ENCODE results near the gene MLLT1. TPM values are rescaled to one million over a fixed set of nuclear protein-coding genes. Genes with fewer than 3 reads are reported as not detected.

The MLLT1 gene
- total RNA-seq, 1 experiment from 2014 or later = 55.0 TPM

DNA sequence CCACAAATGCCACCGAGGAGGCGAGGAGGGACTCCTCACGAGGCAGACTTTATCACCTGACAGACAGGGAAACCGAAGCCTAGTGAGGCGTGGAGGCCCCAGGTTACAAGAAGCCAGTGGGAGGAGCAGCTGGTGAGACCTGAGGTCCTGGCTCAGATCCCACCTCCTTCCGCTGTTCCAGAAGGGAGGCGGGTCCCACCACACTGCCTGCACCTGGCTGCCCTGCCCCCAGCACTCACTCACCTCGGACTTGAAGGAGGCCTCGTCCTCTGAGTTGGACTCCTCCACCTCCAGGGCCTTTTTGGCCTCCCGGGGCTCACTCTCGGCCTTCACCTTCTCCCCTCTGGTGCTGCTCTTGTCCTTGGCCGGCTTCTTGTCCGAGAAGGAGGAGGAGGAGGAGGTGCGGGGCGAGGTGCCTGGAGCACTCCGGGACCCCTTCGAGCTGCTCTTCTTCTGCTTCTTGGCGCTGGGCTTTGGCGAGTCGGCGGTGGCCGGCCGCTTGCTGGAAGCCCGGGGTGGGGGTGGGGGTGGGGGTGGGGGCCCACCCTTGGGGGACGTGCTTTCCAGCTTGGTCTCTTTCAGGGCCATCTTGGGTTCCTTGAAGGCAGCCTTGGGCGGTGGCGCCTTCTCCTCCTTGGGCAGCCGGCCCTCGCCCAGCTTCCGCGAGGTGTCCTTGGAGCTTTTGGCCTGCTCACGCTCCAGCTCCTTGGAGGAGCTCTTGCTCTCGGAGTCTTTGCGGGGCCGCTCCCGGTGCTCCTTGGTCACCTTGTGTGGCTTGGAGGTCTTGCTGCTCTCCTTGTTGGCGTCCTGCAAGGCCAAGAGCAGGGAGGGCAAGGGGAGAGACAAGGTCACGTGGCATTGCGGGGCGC lies 57.7 kb downstream of the MLLT1 start:
- H3K27ac ChIP-seq (ENCODE audit: low read depth, low read length) = no peak overlapping the region
- DNase-seq (ENCODE audit: low read depth, low spot score) = no peak
- CTCF ChIA-PET = no interaction called here
- H3K9ac ChIP-seq (ENCODE audit: low read length) = no peak overlapping the region
- peaks cover 0 to 8% of the 10 kb centered on the region in 2 experiments; a peak in 1 of 4 replicates for H3K4me1 ChIP-seq (ENCODE audit: control insufficient read depth in 1 of 2, insufficient read depth in 2 of 2, low read length in 2 of 2)
- no peaks in the 10 kb centered on the region for H3K27me3 ChIP-seq (ENCODE audit: insufficient read depth, low read length)
- H3K4me2 ChIP-seq (ENCODE audit: low read length) = no peak overlapping the region
- BruUV-seq (replicated peaks) = no TSS peak
- H4K20me1 ChIP-seq (ENCODE audit: insufficient read depth) = no peaks in the 10 kb centered on the region
- ATAC-seq = no peak
- no peaks in the 10 kb centered on the region for H3K79me2 ChIP-seq (ENCODE audit: insufficient read depth, low read length)
- intact Hi-C loops (cut with micrococcal nuclease) = no loop called here
- RAD21 ChIA-PET (ENCODE audit: low non-redundant PET in 1 of 2, low total read pairs in 2 of 2, uncharacterized antibody in 2 of 2, unreplicated experiment in 2 of 2) = interaction anchor here in 1 of 2 experiments (0.8 kb wide), 1 partner anchor 280 kb away, joined by 3 read pairs; the partner anchor contains the start of gene TUBB4A
- no peaks in the 10 kb centered on the region for H3K9me2 ChIP-seq (ENCODE audit: insufficient read depth)
- peaks cover 0 to 4% of the 10 kb centered on the region in 2 experiments; a peak in 1 of 4 replicates for H3K36me3 ChIP-seq (ENCODE audit: control insufficient read depth in 1 of 2, insufficient read depth in 2 of 2, low read length in 2 of 2)
- no peaks in the 10 kb centered on the region for H3K9me3 ChIP-seq (ENCODE audit: control insufficient read depth in 1 of 2, insufficient read depth in 1 of 2, low read depth in 1 of 2, low read length in 2 of 2)
- POLR2A ChIA-PET = no interaction called here
- no peak overlapping the region for H3K4me3 ChIP-seq (replicated peaks in 1 of 2; ENCODE audit: low read depth in 1 of 2, low read length in 2 of 2)
- TF ChIP-seq POLR2A (IDR thresholded peaks at IDR 0.05; ENCODE audit: borderline replicate concordance, extremely low read depth, insufficient read depth, insufficient read length) = no peak
- no peak for TF ChIP-seq CBX3 (IDR thresholded peaks at IDR 0.05; ENCODE audit: low read depth)
- no peak for TF ChIP-seq EGR1 (IDR thresholded peaks at IDR 0.05; ENCODE audit: low read depth)
- no peak for TF ChIP-seq CEBPB (IDR thresholded peaks at IDR 0.05; ENCODE audit: low read depth)
- no peak for TF ChIP-seq SIN3A (IDR thresholded peaks at IDR 0.05; ENCODE audit: low read depth)
- TF ChIP-seq FOSL1 (IDR thresholded peaks at IDR 0.05; ENCODE audit: low read depth) = no peak
- no peak for TF ChIP-seq EZH2phosphoT487 (IDR thresholded peaks at IDR 0.05; ENCODE audit: borderline replicate concordance)
- TF ChIP-seq, protein P1, sequence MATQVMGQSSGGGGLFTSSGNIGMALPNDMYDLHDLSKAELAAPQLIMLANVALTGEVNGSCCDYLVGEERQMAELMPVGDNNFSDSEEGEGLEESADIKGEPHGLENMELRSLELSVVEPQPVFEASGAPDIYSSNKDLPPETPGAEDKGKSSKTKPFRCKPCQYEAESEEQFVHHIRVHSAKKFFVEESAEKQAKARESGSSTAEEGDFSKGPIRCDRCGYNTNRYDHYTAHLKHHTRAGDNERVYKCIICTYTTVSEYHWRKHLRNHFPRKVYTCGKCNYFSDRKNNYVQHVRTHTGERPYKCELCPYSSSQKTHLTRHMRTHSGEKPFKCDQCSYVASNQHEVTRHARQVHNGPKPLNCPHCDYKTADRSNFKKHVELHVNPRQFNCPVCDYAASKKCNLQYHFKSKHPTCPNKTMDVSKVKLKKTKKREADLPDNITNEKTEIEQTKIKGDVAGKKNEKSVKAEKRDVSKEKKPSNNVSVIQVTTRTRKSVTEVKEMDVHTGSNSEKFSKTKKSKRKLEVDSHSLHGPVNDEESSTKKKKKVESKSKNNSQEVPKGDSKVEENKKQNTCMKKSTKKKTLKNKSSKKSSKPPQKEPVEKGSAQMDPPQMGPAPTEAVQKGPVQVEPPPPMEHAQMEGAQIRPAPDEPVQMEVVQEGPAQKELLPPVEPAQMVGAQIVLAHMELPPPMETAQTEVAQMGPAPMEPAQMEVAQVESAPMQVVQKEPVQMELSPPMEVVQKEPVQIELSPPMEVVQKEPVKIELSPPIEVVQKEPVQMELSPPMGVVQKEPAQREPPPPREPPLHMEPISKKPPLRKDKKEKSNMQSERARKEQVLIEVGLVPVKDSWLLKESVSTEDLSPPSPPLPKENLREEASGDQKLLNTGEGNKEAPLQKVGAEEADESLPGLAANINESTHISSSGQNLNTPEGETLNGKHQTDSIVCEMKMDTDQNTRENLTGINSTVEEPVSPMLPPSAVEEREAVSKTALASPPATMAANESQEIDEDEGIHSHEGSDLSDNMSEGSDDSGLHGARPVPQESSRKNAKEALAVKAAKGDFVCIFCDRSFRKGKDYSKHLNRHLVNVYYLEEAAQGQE (IDR thresholded peaks at IDR 0.05; ENCODE audit: low read depth) = no peak
- TF ChIP-seq, protein P2, sequence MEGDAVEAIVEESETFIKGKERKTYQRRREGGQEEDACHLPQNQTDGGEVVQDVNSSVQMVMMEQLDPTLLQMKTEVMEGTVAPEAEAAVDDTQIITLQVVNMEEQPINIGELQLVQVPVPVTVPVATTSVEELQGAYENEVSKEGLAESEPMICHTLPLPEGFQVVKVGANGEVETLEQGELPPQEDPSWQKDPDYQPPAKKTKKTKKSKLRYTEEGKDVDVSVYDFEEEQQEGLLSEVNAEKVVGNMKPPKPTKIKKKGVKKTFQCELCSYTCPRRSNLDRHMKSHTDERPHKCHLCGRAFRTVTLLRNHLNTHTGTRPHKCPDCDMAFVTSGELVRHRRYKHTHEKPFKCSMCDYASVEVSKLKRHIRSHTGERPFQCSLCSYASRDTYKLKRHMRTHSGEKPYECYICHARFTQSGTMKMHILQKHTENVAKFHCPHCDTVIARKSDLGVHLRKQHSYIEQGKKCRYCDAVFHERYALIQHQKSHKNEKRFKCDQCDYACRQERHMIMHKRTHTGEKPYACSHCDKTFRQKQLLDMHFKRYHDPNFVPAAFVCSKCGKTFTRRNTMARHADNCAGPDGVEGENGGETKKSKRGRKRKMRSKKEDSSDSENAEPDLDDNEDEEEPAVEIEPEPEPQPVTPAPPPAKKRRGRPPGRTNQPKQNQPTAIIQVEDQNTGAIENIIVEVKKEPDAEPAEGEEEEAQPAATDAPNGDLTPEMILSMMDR (IDR thresholded peaks at IDR 0.05 in 2 of 3, conservative IDR thresholded peaks at IDR 0.05 in 1 of 3; ENCODE audit: borderline replicate concordance in 1 of 3, insufficient read depth in 1 of 3, low read depth in 2 of 3, low read length in 2 of 3) = no peak
- no peak for TF ChIP-seq EZH2 (IDR thresholded peaks at IDR 0.05)
- no peak for TF ChIP-seq SP1 (IDR thresholded peaks at IDR 0.05; ENCODE audit: low read depth)
- no peak for TF ChIP-seq ZFX (IDR thresholded peaks at IDR 0.05)
- TF ChIP-seq, protein P3, sequence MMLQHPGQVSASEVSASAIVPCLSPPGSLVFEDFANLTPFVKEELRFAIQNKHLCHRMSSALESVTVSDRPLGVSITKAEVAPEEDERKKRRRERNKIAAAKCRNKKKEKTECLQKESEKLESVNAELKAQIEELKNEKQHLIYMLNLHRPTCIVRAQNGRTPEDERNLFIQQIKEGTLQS (IDR thresholded peaks at IDR 0.05) = no peak
- TF ChIP-seq, protein P4, sequence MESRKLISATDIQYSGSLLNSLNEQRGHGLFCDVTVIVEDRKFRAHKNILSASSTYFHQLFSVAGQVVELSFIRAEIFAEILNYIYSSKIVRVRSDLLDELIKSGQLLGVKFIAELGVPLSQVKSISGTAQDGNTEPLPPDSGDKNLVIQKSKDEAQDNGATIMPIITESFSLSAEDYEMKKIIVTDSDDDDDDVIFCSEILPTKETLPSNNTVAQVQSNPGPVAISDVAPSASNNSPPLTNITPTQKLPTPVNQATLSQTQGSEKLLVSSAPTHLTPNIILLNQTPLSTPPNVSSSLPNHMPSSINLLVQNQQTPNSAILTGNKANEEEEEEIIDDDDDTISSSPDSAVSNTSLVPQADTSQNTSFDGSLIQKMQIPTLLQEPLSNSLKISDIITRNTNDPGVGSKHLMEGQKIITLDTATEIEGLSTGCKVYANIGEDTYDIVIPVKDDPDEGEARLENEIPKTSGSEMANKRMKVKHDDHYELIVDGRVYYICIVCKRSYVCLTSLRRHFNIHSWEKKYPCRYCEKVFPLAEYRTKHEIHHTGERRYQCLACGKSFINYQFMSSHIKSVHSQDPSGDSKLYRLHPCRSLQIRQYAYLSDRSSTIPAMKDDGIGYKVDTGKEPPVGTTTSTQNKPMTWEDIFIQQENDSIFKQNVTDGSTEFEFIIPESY (IDR thresholded peaks at IDR 0.05; ENCODE audit: extremely low read depth, insufficient replicate concordance, low read length) = no peak
- no peak for TF ChIP-seq ZNF274 (IDR thresholded peaks at IDR 0.05; ENCODE audit: low read depth, low read length)
- TF ChIP-seq ELF1 (IDR thresholded peaks at IDR 0.05; ENCODE audit: borderline replicate concordance, low read depth) = no peak
- H2AFZ ChIP-seq (ENCODE audit: low read depth, low read length, poor library complexity, severe bottlenecking) = no peak overlapping the region
